Subcutaneous abdominal adipose tissue (tissue), 5 donors: Measurements from ENCODE around the gene CYB561D1.

Experiments used
- H3K27ac ChIP-seq: one replicate; pipeline ENCODE4 v1.7.0; 2013; ENCODE audit warnings: low read depth, mild to moderate bottlenecking, inconsistent platforms, low read length, moderate library complexity
- H3K27me3 ChIP-seq, 5 donors: one replicate each; pipeline ENCODE4 v1.7.0; 2013; ENCODE audit warnings: low read length in 5 of 5, inconsistent platforms in 1 of 5; ENCODE audit not compliant: control insufficient read depth in 5 of 5, insufficient read depth in 4 of 5
- H3K36me3 ChIP-seq, 5 donors: one replicate each; pipeline ENCODE4 v1.7.0; 2013; ENCODE audit warnings: low read length in 5 of 5; ENCODE audit not compliant: control insufficient read depth in 5 of 5, insufficient read depth in 5 of 5
- H3K4me1 ChIP-seq, 5 donors: one replicate each; pipeline ENCODE4 v1.7.0; 2013; ENCODE audit warnings: low read length in 5 of 5, mild to moderate bottlenecking in 3 of 5, moderate library complexity in 1 of 5; ENCODE audit not compliant: control insufficient read depth in 5 of 5, insufficient read depth in 5 of 5
- H3K4me3 ChIP-seq, 5 donors: one replicate each; pipeline ENCODE4 v1.7.0; 2013; ENCODE audit warnings: low read length in 5 of 5, low read depth in 1 of 5
- H3K9ac ChIP-seq, 5 donors: one replicate each; pipeline ENCODE4 v1.7.0; 2013; ENCODE audit warnings: low read length in 5 of 5, mild to moderate bottlenecking in 4 of 5, moderate library complexity in 3 of 5
- H3K9me3 ChIP-seq, 5 donors: one replicate each; pipeline ENCODE4 v1.7.0; 2013; ENCODE audit warnings: low read length in 5 of 5; ENCODE audit not compliant: control insufficient read depth in 5 of 5
- donor health status: healthy.
- donor health status: healthy.
- donor health status: healthy.
- donor health status: healthy.
- donor health status: healthy.

Gene CYB561D1

GRCh38 chr1:109527098-109527811 is 33.4 kb downstream of the CYB561D1 start:
- H3K9ac ChIP-seq: no peak overlapping the region
- H3K4me3 ChIP-seq: no peak overlapping the region
- no peak overlapping the region for H3K27ac ChIP-seq
- H3K36me3 ChIP-seq: no peaks in the 10 kb centered on the region
- H3K9me3 ChIP-seq: no peaks in the 10 kb centered on the region
- peaks cover 1 to 18% (median 13%) of the 10 kb centered on the region in 5 donors for H3K4me1 ChIP-seq
- no peaks in the 10 kb centered on the region for H3K27me3 ChIP-seq

GRCh38 chr1:109527846-109528695 is 34.2 kb downstream of the CYB561D1 start:
- H3K4me3 ChIP-seq: no peak overlapping the region
- no peak overlapping the region for H3K27ac ChIP-seq
- no peaks in the 10 kb centered on the region for H3K36me3 ChIP-seq
- H3K9ac ChIP-seq: no peak overlapping the region
- H3K9me3 ChIP-seq: no peaks in the 10 kb centered on the region
- H3K27me3 ChIP-seq: no peaks in the 10 kb centered on the region
- peaks cover 1 to 24% (median 19%) of the 10 kb centered on the region in 5 donors for H3K4me1 ChIP-seq

DNA sequence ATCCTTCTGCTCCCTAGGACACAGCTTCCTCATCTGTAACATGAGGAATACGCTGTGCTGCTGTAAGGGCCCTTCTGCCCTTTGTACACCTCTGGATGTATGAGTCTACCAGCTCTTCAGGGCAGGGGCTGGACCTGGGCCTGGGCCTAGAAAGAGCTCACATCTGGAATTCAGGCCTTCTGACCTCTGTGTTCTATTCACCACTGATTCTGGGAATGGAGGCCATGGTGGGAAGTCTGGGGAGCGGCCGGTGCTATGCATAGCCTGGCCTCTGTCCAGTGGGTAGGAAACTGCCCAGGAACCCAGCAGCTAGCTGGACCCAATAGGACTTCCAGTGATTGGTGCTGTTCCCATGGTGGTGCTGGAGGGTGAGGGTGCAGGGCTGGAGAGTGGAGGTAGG is 34.8 kb downstream of the CYB561D1 start:
- no peak overlapping the region for H3K27ac ChIP-seq

DNA sequence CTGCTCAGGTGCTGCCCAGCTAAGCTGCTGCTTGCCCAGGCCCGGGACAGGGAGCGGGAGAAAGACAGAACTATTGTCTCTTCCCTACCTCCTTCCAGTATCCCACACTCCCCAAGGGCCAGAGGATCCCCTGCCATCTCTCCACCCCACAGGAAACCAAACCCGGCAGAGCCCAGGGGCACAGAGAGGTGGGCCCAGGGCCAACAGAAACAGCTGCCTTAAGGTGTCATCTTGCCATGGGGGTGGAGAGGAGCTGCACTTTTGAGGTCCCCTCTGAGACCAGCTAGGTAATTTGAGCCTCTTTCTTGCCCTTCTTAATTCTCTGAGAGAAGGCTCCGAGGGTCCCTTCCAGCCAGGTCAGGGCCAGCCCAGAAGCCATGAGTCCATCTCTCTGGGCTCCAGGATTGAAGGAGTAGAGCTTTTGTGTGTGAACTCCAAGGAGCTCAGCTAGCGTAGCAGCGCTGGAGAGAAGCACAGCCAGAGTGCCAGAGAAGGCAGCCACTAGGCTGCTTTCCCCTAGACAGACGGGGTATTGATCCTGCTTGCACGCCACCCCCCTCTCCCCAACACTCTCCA is 36.1 kb downstream of the CYB561D1 start:
- Histone ChIP-seq H3K9ac (peak overlapping the region in 1 of 5 donors; percentile 2), H3K9me3 (no peaks in the 10 kb centered on the region), H3K4me3 (no peak overlapping the region), H3K27me3 (no peaks in the 10 kb centered on the region), H3K27ac (no peak overlapping the region), H3K4me1 (peaks cover 1 to 24% (median 19%) of the 10 kb centered on the region in 5 donors), H3K36me3 (no peaks in the 10 kb centered on the region)

More for the DNA sequence above, 34.8 kb downstream of the CYB561D1 start:
- peaks cover 1 to 24% (median 19%) of the 10 kb centered on the region in 5 donors for H3K4me1 ChIP-seq
- H3K27me3 ChIP-seq: no peaks in the 10 kb centered on the region
- no peaks in the 10 kb centered on the region for H3K36me3 ChIP-seq
- H3K9me3 ChIP-seq: no peaks in the 10 kb centered on the region
- no peak overlapping the region for H3K9ac ChIP-seq
- H3K4me3 ChIP-seq: no peak overlapping the region

DNA sequence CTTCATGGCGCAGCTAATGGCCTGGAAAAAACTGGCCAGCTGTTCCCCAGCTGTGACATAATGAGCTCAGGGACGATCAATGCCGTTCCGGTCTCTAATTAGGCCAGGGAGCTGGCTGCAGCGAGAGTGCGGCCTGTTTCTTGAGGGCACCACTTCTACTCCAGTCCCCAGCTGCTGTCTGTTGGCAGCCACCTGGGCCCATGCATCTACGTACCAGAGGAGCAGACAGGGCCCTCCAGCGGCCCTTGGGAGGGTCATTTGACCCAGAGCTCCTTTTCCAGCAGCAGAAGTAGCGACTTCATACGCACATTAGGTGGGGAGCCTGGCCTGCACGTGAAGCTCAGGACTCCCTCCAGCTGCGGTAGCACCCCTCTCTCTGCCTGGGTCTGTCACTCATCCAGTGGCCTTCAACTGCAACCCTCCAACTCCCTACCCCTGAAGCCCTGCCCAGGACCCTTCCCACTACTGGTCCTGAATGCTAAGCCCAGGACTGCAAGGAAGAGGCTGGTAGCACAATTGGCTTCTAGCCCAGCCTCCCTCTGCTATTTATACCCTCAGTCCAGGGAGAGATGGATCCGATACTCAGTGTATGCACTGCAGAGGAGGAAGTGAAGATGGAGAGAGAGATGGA is 36.7 kb downstream of the CYB561D1 start:
- Histone ChIP-seq H3K9ac (no peak overlapping the region), H3K4me1 (peaks cover 1 to 24% (median 19%) of the 10 kb centered on the region in 5 donors), H3K27me3 (no peaks in the 10 kb centered on the region), H3K9me3 (no peaks in the 10 kb centered on the region), H3K4me3 (no peak overlapping the region), H3K36me3 (no peaks in the 10 kb centered on the region), H3K27ac (no peak overlapping the region)

- Histone ChIP-seq H3K4me1 (peaks cover 1 to 24% (median 19%) of the 10 kb centered on the region in 5 donors), H3K4me3 (no peak overlapping the region), H3K27ac (no peak overlapping the region), H3K9me3 (no peaks in the 10 kb centered on the region), H3K9ac (no peak overlapping the region), H3K27me3 (no peaks in the 10 kb centered on the region), H3K36me3 (no peaks in the 10 kb centered on the region)
Measured at GRCh38 chr1:109531380-109531779, 37.5 kb downstream of the CYB561D1 start.

GRCh38 chr1:109531826-109532364 is 38.0 kb downstream of the CYB561D1 start:
- Histone ChIP-seq H3K27ac (no peak overlapping the region), H3K9me3 (no peaks in the 10 kb centered on the region), H3K4me3 (peak overlapping the region in 3 of 5 donors; percentile 15 to 46 (median 34)), H3K36me3 (no peaks in the 10 kb centered on the region), H3K9ac (no peak overlapping the region), H3K4me1 (peaks cover 1 to 24% (median 19%) of the 10 kb centered on the region in 5 donors), H3K27me3 (no peaks in the 10 kb centered on the region)

- no peak overlapping the region for H3K9ac ChIP-seq
- H3K9me3 ChIP-seq: no peaks in the 10 kb centered on the region
- H3K36me3 ChIP-seq: no peaks in the 10 kb centered on the region
- peaks cover 1 to 24% (median 19%) of the 10 kb centered on the region in 5 donors for H3K4me1 ChIP-seq
- no peak overlapping the region for H3K27ac ChIP-seq
- H3K27me3 ChIP-seq: no peaks in the 10 kb centered on the region
- peak overlapping the region; percentile 15 to 46 (median 34) for H3K4me3 ChIP-seq
Measured at GRCh38 chr1:109532365-109533136, 38.7 kb downstream of the CYB561D1 start.

DNA sequence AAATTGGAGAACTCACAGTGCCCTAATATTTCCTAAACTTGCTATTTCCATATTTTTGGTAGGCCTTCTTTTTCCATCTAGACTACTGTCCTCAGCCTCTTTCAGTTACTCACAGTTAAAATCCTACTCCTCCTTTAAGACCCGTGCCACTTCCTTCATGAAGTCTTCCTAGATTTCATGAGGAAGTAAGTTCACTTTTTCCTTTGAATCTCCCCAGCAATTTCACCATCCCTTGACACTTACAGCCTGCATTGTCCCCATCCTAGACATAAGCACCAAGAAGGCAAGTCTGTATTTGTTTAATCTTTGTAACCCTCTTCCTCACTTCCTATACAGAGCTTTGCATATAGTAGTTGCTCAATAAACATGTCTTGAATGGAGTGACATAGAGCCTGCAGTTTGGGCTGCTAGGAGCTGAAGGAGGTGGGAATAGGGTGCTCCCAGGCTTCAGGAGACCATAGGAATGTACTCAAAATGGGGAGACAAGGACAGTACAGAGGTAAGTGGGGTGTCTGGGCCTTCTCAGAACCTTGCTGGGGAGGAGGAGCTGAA is 40.5 kb downstream of the CYB561D1 start:
- Histone ChIP-seq H3K4me1 (peaks cover 1 to 12% (median 11%) of the 10 kb centered on the region in 5 donors), H3K4me3 (no peak overlapping the region), H3K9me3 (no peaks in the 10 kb centered on the region), H3K36me3 (no peaks in the 10 kb centered on the region), H3K27ac (no peak overlapping the region), H3K27me3 (no peaks in the 10 kb centered on the region), H3K9ac (no peak overlapping the region)
